Measurements from ENCODE around the gene TRMO. TPM values are rescaled to one million over a fixed set of nuclear protein-coding genes. Genes with fewer than 3 reads are reported as not detected.

The TRMO gene
- total RNA-seq, 1 experiment from 2014 or later: 8.6 TPM

- no peak overlapping the region for H3K9ac ChIP-seq (ENCODE audit: extremely low read depth, insufficient read length, low read length)
Measured at GRCh38 chr9:97903177-97903576, 19.1 kb downstream of the TRMO start.

More at GRCh38 chr9:97903177-97903576, 19.1 kb downstream of the TRMO start:
- TF ChIP-seq CTCF (conservative IDR thresholded peaks at IDR 0.05): no peak
- Histone ChIP-seq H3K18ac (ENCODE audit: insufficient read length, low read depth, low read length) (no peak overlapping the region), H4K91ac (ENCODE audit: insufficient read length, low read depth, low read length) (no peak overlapping the region), H2BK12ac (ENCODE audit: insufficient read length, low read depth, low read length) (no peak overlapping the region), H2AK5ac (ENCODE audit: insufficient read length, low read length) (no peak overlapping the region), H2BK20ac (ENCODE audit: low read depth, low read length, poor library complexity, severe bottlenecking) (no peak overlapping the region), H2BK15ac (ENCODE audit: low read depth, low read length) (no peak overlapping the region), H3K23ac (ENCODE audit: insufficient read length, low read depth, low read length) (no peak overlapping the region), H3K9me3 (ENCODE audit: control insufficient read depth, low read depth, low read length) (no peaks in the 10 kb centered on the region), H2BK5ac (ENCODE audit: insufficient read length, low read length) (no peak overlapping the region), H2BK120ac (ENCODE audit: low read depth, low read length, poor library complexity, severe bottlenecking) (no peak overlapping the region), H3K27me3 (ENCODE audit: insufficient read depth, low read length) (no peaks in the 10 kb centered on the region), H3K79me2 (ENCODE audit: insufficient read depth, low read length) (no peaks in the 10 kb centered on the region), H3K4me1 (ENCODE audit: insufficient read depth, low read length) (no peaks in the 10 kb centered on the region), H4K20me1 (ENCODE audit: control insufficient read depth, insufficient read depth, insufficient read length) (no peaks in the 10 kb centered on the region), H3K56ac (ENCODE audit: insufficient read length, low read depth, low read length) (no peak overlapping the region), H3T11ph (ENCODE audit: low read length) (no peak overlapping the region), H4K8ac (replicated peaks; ENCODE audit: insufficient read length, low read depth, low read length) (no peak overlapping the region), H3K14ac (ENCODE audit: insufficient read depth, low read length) (no peak overlapping the region), H4K5ac (ENCODE audit: insufficient read length, low read depth, low read length) (no peak overlapping the region), H3K4ac (ENCODE audit: low read depth, low read length) (no peak overlapping the region), H2AFZ (ENCODE audit: low read length) (no peak overlapping the region), H3K4me2 (ENCODE audit: insufficient read depth, insufficient read length, low read length) (no peak overlapping the region), H3K23me2 (ENCODE audit: insufficient read length, low read depth, low read length, poor library complexity, severe bottlenecking) (no peaks in the 10 kb centered on the region), H3K27ac (ENCODE audit: insufficient read length, low read depth, low read length) (no peak overlapping the region), H3K79me1 (ENCODE audit: insufficient read depth, low read depth, low read length, poor library complexity, severe bottlenecking) (no peaks in the 10 kb centered on the region)
- H3K27me3 Mint-ChIP-seq (ENCODE audit: low read depth): no peaks in the 10 kb centered on the region
- 0 out of 7 replicates have a peak, but pooled peaks cover 0 to 3% (median 0%) of the 10 kb centered on the region in 3 experiments for H3K36me3 Mint-ChIP-seq (ENCODE audit: insufficient read depth in 1 of 3, low read depth in 3 of 3)
- no peaks in the 10 kb centered on the region for H3K4me1 Mint-ChIP-seq
- H3K27ac Mint-ChIP-seq: no peak overlapping the region
- no peak overlapping the region for H3K4me3 Mint-ChIP-seq
- WGBS (ENCODE audit: extremely low coverage, insufficient read length, low lambda C conversion rate): no CpG with 5 or more reads among the region's 1 CpG
- no peaks in the 10 kb centered on the region for H3K9me3 Mint-ChIP-seq
- DNase-seq: no peak

All from H9 (cell line).